Endothelial cell of umbilical vein (primary cell): ENCODE results near the gene VHLL. TPM values are rescaled to one million over a fixed set of nuclear protein-coding genes. Genes with fewer than 3 reads are reported as not detected.

Experiments
- BruUV-seq: library from RNA; stranded (reverse); fragments of 400-500 nt; replicated peaks from 2 replicates; lab custom pipeline; 2021; lab: Mats Ljungman, UMichigan
- CTCF ChIA-PET: fragments of 300-600, 350-600 bp; sonication (Branson Sonifier 250); formaldehyde crosslinking; loops from one replicate; lab custom pipeline; 2021; ENCODE audit warnings: antibody characterized with exemption, inconsistent platforms; lab: Charles Lee
- POLR2A ChIA-PET: fragments of 300-600, 350-600 bp; sonication (Branson Sonifier 250); formaldehyde crosslinking; loops from one replicate; lab custom pipeline; 2021; ENCODE audit warnings: antibody characterized with exemption, inconsistent platforms; lab: Charles Lee
- DNase-seq: peaks from one replicate; pipeline ENCODE4 v3.0.0-alpha.2; 2011; ENCODE audit warnings: low read depth, low spot score
- FAIRE-seq: peaks from 2 replicates; lab custom pipeline; 2011; peaks lifted over from hg19 to GRCh38; lab: Jason Lieb, UNC
- H2AFZ ChIP-seq: 2 replicates; pipeline ENCODE4 v1.6.0; 2012; ENCODE audit warnings: low read depth, low read length, control low read depth, inconsistent platforms
- H3K27ac ChIP-seq: 2 replicates; pipeline ENCODE4 v1.5.1; 2011; ENCODE audit warnings: low read depth, mild to moderate bottlenecking, control low read depth, low read length, moderate library complexity; ENCODE audit not compliant: insufficient read depth
- H3K27me3 ChIP-seq, 2 experiments: 2 replicates each; pipeline versions ENCODE4 v1.6.0 to v1.6.1; 2011; ENCODE audit warnings: low read length in 2 of 2, mixed read lengths in 1 of 2; ENCODE audit not compliant: control insufficient read depth in 2 of 2, insufficient read depth in 2 of 2
- H3K36me3 ChIP-seq, 2 experiments: 2 replicates in 1 of 2; 3 replicates in 1 of 2; pipeline ENCODE4 v1.5.1; 2011; ENCODE audit warnings: low read length in 2 of 2, mild to moderate bottlenecking in 1 of 2, moderate library complexity in 1 of 2; ENCODE audit not compliant: control insufficient read depth in 2 of 2, insufficient read depth in 2 of 2; ENCODE audit errors: extremely low read depth in 1 of 2
- H3K4me1 ChIP-seq: 3 replicates; pipeline ENCODE4 v1.5.1; 2011; ENCODE audit warnings: mild to moderate bottlenecking, low read length; ENCODE audit not compliant: control insufficient read depth, insufficient read depth; ENCODE audit errors: extremely low read depth
- H3K4me2 ChIP-seq: 2 replicates; pipeline ENCODE4 v1.6.1; 2011; ENCODE audit warnings: low read length, control low read depth, mixed read lengths; ENCODE audit not compliant: insufficient read depth
- H3K4me3 ChIP-seq, 3 experiments: fragments of 200-600 bp in 1 of 3; sonication (generic), shearing (Covaris generic) in 1 of 3; replicated peaks in 1 of 3; 2 replicates each; pipeline ENCODE4 v1.5.1; 2011 to 2016; ENCODE audit warnings: control low read depth in 3 of 3, low read length in 3 of 3, mild to moderate bottlenecking in 2 of 3, inconsistent platforms in 1 of 3, low read depth in 1 of 3, moderate library complexity in 1 of 3; ENCODE audit not compliant: insufficient read depth in 1 of 3
- H3K79me2 ChIP-seq: 2 replicates; pipeline ENCODE4 v1.6.0; 2012; ENCODE audit warnings: low read length, inconsistent platforms; ENCODE audit not compliant: control insufficient read depth, insufficient read depth
- H3K9ac ChIP-seq: replicated peaks from 2 replicates; pipeline ENCODE3; 2011; ENCODE audit warnings: low read length, control low read depth; ENCODE audit not compliant: insufficient read depth; ENCODE audit errors: extremely low read depth
- H3K9me1 ChIP-seq: replicated peaks from 3 replicates; pipeline ENCODE4 v1.6.0; 2011; ENCODE audit warnings: mild to moderate bottlenecking, low read length; ENCODE audit not compliant: control insufficient read depth, insufficient read depth; ENCODE audit errors: extremely low read depth
- H3K9me3 ChIP-seq: replicated peaks from 2 replicates; pipeline ENCODE4 v1.5.1; 2012; ENCODE audit warnings: low read length, inconsistent platforms; ENCODE audit not compliant: control insufficient read depth, insufficient read depth
- H4K20me1 ChIP-seq: replicated peaks from 2 replicates; pipeline ENCODE3; 2011; ENCODE audit warnings: mild to moderate bottlenecking, low read length; ENCODE audit not compliant: control insufficient read depth, insufficient read depth; ENCODE audit errors: extremely low read depth
- EZH2 ChIP-seq: IDR thresholded peaks from 2 replicates; pipeline ENCODE4 v1.6.1; 2012; ENCODE audit warnings: borderline replicate concordance, low read depth, mild to moderate bottlenecking, moderate library complexity, low read length, inconsistent platforms; ENCODE audit not compliant: severe bottlenecking
- FOS ChIP-seq: IDR thresholded peaks from 2 replicates; pipeline ENCODE4 v1.6.1; 2011; ENCODE audit warnings: mild to moderate bottlenecking, low read length, moderate library complexity, borderline replicate concordance; ENCODE audit not compliant: insufficient read depth
- GATA2 ChIP-seq: IDR thresholded peaks from 2 replicates; pipeline ENCODE4 v1.7.0; 2011; ENCODE audit warnings: low read depth, mild to moderate bottlenecking, moderate library complexity, mixed read lengths, low read length; ENCODE audit not compliant: insufficient read length, insufficient read depth
- JUN ChIP-seq: IDR thresholded peaks from 2 replicates; pipeline ENCODE4 v1.6.1; 2011; ENCODE audit warnings: borderline replicate concordance, low read depth; ENCODE audit not compliant: insufficient read length, insufficient read depth
- MYC ChIP-seq: IDR thresholded peaks from one replicate; pipeline ENCODE4 v1.6.1; 2011; ENCODE audit warnings: mild to moderate bottlenecking, low read depth, low read length
- POLR2A ChIP-seq: IDR thresholded peaks from 2 replicates; pipeline ENCODE4 v1.6.1; 2012; ENCODE audit warnings: low read depth, mild to moderate bottlenecking, control low read depth, low read length
- POLR2AphosphoS5 ChIP-seq: IDR thresholded peaks from 2 replicates; pipeline ENCODE4 v1.6.1; 2012; ENCODE audit warnings: low read depth, mild to moderate bottlenecking, control low read depth, low read length, moderate library complexity; ENCODE audit not compliant: insufficient read depth
- dilution Hi-C: fragments of 300-500 bp; cut with MboI; formaldehyde crosslinking; loops from one replicate; pipeline ENCODE4 v1.15.0; 2019; ENCODE audit warnings: low sequenced_read_pairs; ENCODE audit not compliant: extremely low pct_ligation_motif_present
- intact Hi-C: fragments of 100-400 bp; cut with micrococcal nuclease; formaldehyde crosslinking; loops from one replicate; pipeline ENCODE4 v1.10.0; 2022
- polyA plus RNA-seq, 4 experiments: library from polyadenylated mRNA; depleted of rRNA in 3 of 4; stranded (reverse) in 3 of 4; unstranded in 1 of 4; fragments of >200 nt; gene quantifications; 2 replicates each; pipeline versions ENCODE4 v1.2.1 to v1.2.3, GENCODE V29; 2011 to 2012; ENCODE audit warnings: missing spikeins in 1 of 4
- total RNA-seq: library from RNA; stranded (reverse); gene quantifications from 2 replicates; pipeline ENCODE4 v1.2.3, GENCODE V29; 2021
- TF ChIP-seq, protein P1 (sequence below): IDR thresholded peaks from 2 replicates; pipeline ENCODE4 v1.6.1; 2011; ENCODE audit not compliant: insufficient read depth, insufficient read length
- TF ChIP-seq, protein P2 (sequence below), 2 donors: IDR thresholded peaks; 1 replicate in 1 of 2; 2 replicates in 1 of 2; pipeline ENCODE4 v1.5.1; 2011; ENCODE audit warnings: low read length in 2 of 2, mild to moderate bottlenecking in 2 of 2, moderate library complexity in 2 of 2, control low read depth in 1 of 2, inconsistent platforms in 1 of 2, low read depth in 1 of 2; ENCODE audit not compliant: insufficient read depth in 1 of 2; ENCODE audit errors: extremely low read depth in 1 of 2

Gene VHLL
- total and polyA plus RNA-seq, 2 donors (not counting 3 experiments of a cell fraction or from before 2014, with no cell fraction given), result 0.73 TPM; not detected in 1

GRCh38 chr1:156283521-156283920 is 15.6 kb downstream of the VHLL start:
- Histone ChIP-seq H3K9ac (peak overlapping the region; percentile 93), H4K20me1 (peaks cover 2% of the 10 kb centered on the region), H3K79me2 (peaks cover 40% of the 10 kb centered on the region), H3K9me3 (no peaks in the 10 kb centered on the region), H3K27me3 (no peaks in the 10 kb centered on the region), H3K4me3 (peak overlapping the region; percentile 65 to 95 (median 90)), H3K4me1 (peaks cover 14% of the 10 kb centered on the region), H3K9me1 (no peaks in the 10 kb centered on the region), H3K27ac (peak overlapping the region; percentile 69), H3K36me3 (peaks cover 3 to 4% of the 10 kb centered on the region in 2 experiments), H2AFZ (peak overlapping the region; percentile 85), H3K4me2 (peak overlapping the region; percentile 84)
- intact Hi-C loops (loop anchor here (1.0 kb wide), 1 partner anchor 8 kb away; no protein-coding TSS in a partner anchor), dilution Hi-C loops (no loop called here)
- no TSS peak for BruUV-seq
- FAIRE-seq, result no peak
- DNase-seq, result no peak
- TF ChIP-seq FOS, result no peak
- TF ChIP-seq, protein P1, sequence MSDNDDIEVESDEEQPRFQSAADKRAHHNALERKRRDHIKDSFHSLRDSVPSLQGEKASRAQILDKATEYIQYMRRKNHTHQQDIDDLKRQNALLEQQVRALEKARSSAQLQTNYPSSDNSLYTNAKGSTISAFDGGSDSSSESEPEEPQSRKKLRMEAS, result no peak
- TF ChIP-seq EZH2, result no peak
- TF ChIP-seq MYC, result no peak
- no peak for TF ChIP-seq POLR2A
- no peak for TF ChIP-seq JUN
- TF ChIP-seq, protein P2, sequence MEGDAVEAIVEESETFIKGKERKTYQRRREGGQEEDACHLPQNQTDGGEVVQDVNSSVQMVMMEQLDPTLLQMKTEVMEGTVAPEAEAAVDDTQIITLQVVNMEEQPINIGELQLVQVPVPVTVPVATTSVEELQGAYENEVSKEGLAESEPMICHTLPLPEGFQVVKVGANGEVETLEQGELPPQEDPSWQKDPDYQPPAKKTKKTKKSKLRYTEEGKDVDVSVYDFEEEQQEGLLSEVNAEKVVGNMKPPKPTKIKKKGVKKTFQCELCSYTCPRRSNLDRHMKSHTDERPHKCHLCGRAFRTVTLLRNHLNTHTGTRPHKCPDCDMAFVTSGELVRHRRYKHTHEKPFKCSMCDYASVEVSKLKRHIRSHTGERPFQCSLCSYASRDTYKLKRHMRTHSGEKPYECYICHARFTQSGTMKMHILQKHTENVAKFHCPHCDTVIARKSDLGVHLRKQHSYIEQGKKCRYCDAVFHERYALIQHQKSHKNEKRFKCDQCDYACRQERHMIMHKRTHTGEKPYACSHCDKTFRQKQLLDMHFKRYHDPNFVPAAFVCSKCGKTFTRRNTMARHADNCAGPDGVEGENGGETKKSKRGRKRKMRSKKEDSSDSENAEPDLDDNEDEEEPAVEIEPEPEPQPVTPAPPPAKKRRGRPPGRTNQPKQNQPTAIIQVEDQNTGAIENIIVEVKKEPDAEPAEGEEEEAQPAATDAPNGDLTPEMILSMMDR (IDR thresholded peaks at IDR 0.05; ENCODE audit: extremely low read depth in 1 of 2, insufficient read depth in 1 of 2, low read depth in 1 of 2, low read length in 2 of 2), result no peak
- no peak for TF ChIP-seq POLR2AphosphoS5
- TF ChIP-seq GATA2, result no peak
- ChIA-PET CTCF (interaction anchor here (0.8 to 3.2 kb wide), 7 partner anchors 11 to 187 kb away, joined by 3 to 10 read pairs (median 5); partner anchors contain the start of gene GLMP), POLR2A (interaction anchor here (0.5 to 1.3 kb wide), 3 partner anchors 10 to 34 kb away, joined by 3 to 4 read pairs (median 3); partner anchors contain the start of gene GLMP)
